Neural crest cell (in vitro differentiated cells): ENCODE measurements around the gene TLE4. TPM values are rescaled to one million over a fixed set of nuclear protein-coding genes. Genes with fewer than 3 reads are reported as not detected.

ENCODE experiments used
- DNase-seq: peaks from one replicate; pipeline ENCODE4 v3.0.0; 2021; ENCODE audit warnings: low read depth, mixed read lengths, low spot score
- H3K27ac Mint-ChIP-seq: one replicate; pipeline ENCODE4 v1.8.0; 2021; ENCODE audit warnings: mild to moderate bottlenecking, mixed read lengths; ENCODE audit not compliant: unreplicated experiment
- H3K27me3 Mint-ChIP-seq: 2 replicates; pipeline ENCODE4 v1.8.0; 2021; ENCODE audit warnings: low read depth, mild to moderate bottlenecking, mixed read lengths
- H3K36me3 Mint-ChIP-seq: 2 replicates; pipeline ENCODE4 v1.8.0; 2021; ENCODE audit warnings: low read depth, mild to moderate bottlenecking, mixed read lengths
- H3K4me1 Mint-ChIP-seq: 2 replicates; pipeline ENCODE4 v1.8.0; 2021; ENCODE audit warnings: mixed read lengths
- H3K4me3 Mint-ChIP-seq: one replicate; pipeline ENCODE4 v1.8.0; 2021; ENCODE audit warnings: mild to moderate bottlenecking, mixed read lengths
- H3K9me3 Mint-ChIP-seq: 2 replicates; pipeline ENCODE4 v1.8.0; 2021; ENCODE audit warnings: mixed read lengths
- CTCF ChIP-seq: fragments of 200-600 bp; sonication (generic); conservative IDR thresholded peaks from 2 replicates; pipeline ENCODE4 v1.5.0; 2021; ENCODE audit warnings: antibody characterized with exemption, mild to moderate bottlenecking
- total RNA-seq: library from RNA; stranded (reverse); gene quantifications from 2 replicates; pipeline ENCODE4 v1.2.1, GENCODE V29; 2021

The TLE4 gene
- total RNA-seq, 1 donor from 2014 or later: 85.8 TPM

GRCh38 chr9:79693750-79694149 is 122.0 kb downstream of the TLE4 start:
- DNase-seq: no peak
- H3K4me1 Mint-ChIP-seq: peaks cover 49% of the 10 kb centered on the region
- H3K9me3 Mint-ChIP-seq: peaks cover 3% of the 10 kb centered on the region
- H3K27me3 Mint-ChIP-seq: no peaks in the 10 kb centered on the region
- H3K36me3 Mint-ChIP-seq: peaks cover 5% of the 10 kb centered on the region
- H3K27ac Mint-ChIP-seq: no peak overlapping the region
- peak overlapping the region; percentile 20 for H3K4me3 Mint-ChIP-seq
- TF ChIP-seq CTCF: no peak

- TF ChIP-seq CTCF: no peak
- no peaks in the 10 kb centered on the region for H3K9me3 Mint-ChIP-seq
- no peak overlapping the region for H3K27ac Mint-ChIP-seq
- H3K27me3 Mint-ChIP-seq: no peaks in the 10 kb centered on the region
- peak overlapping the region; percentile 20 for H3K4me3 Mint-ChIP-seq
- peaks cover 45% of the 10 kb centered on the region for H3K4me1 Mint-ChIP-seq
- no peak for DNase-seq
- H3K36me3 Mint-ChIP-seq: peaks cover 5% of the 10 kb centered on the region
These were observed 122.4 kb downstream of the TLE4 start for GRCh38 chr9:79694208-79694607.

- no peak for DNase-seq
- H3K4me3 Mint-ChIP-seq: peak overlapping the region; percentile 17
- no peak for TF ChIP-seq CTCF
- H3K36me3 Mint-ChIP-seq: peaks cover 5% of the 10 kb centered on the region
- H3K27ac Mint-ChIP-seq: no peak overlapping the region
- H3K9me3 Mint-ChIP-seq: no peaks in the 10 kb centered on the region
- H3K4me1 Mint-ChIP-seq: peaks cover 42% of the 10 kb centered on the region
- no peaks in the 10 kb centered on the region for H3K27me3 Mint-ChIP-seq
These were observed 123.1 kb downstream of the TLE4 start for GRCh38 chr9:79694676-79695400.

GRCh38 chr9:79695531-79696175 is 123.9 kb downstream of the TLE4 start:
- Mint-ChIP-seq H3K27me3 (no peaks in the 10 kb centered on the region), H3K4me3 (no peak overlapping the region), H3K4me1 (peaks cover 42% of the 10 kb centered on the region), H3K9me3 (no peaks in the 10 kb centered on the region), H3K27ac (no peak overlapping the region), H3K36me3 (peaks cover 5% of the 10 kb centered on the region)
- no peak for TF ChIP-seq CTCF
- DNase-seq: no peak

- H3K27ac Mint-ChIP-seq: no peak overlapping the region
- H3K9me3 Mint-ChIP-seq: no peaks in the 10 kb centered on the region
- H3K4me1 Mint-ChIP-seq: peaks cover 26% of the 10 kb centered on the region
- DNase-seq: no peak
- no peaks in the 10 kb centered on the region for H3K27me3 Mint-ChIP-seq
- no peak for TF ChIP-seq CTCF
- no peak overlapping the region for H3K4me3 Mint-ChIP-seq
- H3K36me3 Mint-ChIP-seq: peaks cover 5% of the 10 kb centered on the region
These were observed 127.2 kb downstream of the TLE4 start for GRCh38 chr9:79698967-79699366.
